HG02884 (cell line): Measurements from ENCODE around the gene RAD51B.

ENCODE experiments used
- ATAC-seq: cut with Tn5 transposase; IDR thresholded peaks from one replicate; pipeline ENCODE4 v1.9.1; 2021; ENCODE audit warnings: mild to moderate bottlenecking, moderate library complexity; ENCODE audit not compliant: unreplicated experiment

Gene RAD51B

DNA sequence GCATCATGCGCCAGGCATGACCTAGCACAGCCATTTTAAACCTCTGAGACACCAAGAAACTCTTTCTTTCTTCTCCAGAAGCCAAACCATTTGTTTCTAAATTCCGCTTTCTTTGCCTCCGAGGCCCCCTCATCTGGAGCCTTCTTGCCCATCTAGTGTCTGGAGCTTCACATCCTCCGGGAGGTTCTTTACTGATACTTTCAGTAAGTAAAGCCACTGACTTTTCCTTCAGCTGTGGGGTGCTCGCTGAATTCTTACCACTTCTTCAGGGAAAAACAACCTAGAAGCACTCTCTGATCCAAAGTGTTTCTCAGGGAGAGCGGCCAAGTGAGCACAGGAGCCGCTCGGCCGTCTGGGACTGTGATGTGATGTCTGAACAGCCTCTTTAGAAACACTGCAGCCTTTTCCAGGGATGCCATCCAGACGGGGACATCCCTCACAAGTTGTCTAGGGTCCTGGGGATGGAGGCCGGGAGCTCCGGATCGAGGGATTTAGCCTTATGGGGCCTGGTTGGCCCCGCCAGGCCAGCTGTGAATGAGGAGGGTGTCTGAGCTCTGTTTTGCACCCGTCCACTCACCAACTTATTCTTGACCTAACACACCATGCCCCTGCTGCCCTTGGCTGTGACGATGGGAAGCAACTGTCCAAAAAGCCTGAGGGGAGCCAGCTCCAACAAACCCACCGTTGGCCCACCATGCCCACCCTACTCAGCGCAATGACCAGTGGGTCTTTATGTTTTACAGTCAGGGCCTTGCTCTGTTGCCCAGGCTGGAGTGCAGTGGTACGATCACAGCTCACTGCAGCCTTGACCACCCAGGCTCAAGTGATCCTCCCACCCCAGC, 812.7 kb downstream of the RAD51B start:
- no peak for ATAC-seq

DNA sequence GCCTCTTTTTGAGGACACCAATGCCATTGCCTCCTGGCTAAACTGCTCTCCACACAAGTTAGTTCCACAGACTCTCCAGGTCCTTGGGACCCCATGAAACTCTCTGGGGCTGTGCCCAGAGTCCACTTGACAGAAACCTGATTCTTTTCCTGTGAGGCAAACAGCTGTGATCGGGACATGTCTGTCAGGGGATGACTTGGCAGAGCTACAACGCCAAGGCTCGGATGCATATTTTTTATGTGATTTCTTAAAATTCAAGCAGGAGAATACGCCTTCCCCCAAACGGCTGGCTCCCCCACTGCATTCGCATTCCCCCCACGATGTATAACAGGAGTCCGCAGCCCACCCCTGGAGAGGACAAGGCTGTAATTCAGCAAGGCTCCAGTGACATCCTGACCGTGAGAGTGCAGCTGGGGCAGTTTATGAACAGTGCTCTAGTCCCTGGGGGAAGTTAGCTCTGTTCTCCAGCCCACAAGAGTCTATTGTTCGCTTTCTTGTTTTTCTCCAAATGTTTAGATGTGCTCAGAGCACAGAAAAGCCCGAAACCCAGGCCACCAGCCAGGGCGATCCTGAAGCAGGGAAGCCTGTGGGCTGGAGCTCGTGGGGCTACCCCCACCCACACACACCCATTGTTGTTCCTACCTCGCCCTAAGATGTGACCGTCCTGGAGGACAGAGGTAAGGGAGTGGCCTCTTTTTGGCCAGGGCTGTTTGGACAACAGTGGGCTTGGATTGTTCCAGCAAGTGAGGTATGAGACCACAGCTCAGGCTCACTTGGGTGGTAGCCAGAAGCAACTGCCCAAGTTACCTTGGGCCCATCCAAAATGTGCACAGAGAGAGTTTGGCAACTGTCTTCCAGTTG, 813.8 kb downstream of the RAD51B start:
- no peak for ATAC-seq

- ATAC-seq = no peak
These were observed 814.8 kb downstream of the RAD51B start for GRCh38 chr14:68634332-68634731.

DNA sequence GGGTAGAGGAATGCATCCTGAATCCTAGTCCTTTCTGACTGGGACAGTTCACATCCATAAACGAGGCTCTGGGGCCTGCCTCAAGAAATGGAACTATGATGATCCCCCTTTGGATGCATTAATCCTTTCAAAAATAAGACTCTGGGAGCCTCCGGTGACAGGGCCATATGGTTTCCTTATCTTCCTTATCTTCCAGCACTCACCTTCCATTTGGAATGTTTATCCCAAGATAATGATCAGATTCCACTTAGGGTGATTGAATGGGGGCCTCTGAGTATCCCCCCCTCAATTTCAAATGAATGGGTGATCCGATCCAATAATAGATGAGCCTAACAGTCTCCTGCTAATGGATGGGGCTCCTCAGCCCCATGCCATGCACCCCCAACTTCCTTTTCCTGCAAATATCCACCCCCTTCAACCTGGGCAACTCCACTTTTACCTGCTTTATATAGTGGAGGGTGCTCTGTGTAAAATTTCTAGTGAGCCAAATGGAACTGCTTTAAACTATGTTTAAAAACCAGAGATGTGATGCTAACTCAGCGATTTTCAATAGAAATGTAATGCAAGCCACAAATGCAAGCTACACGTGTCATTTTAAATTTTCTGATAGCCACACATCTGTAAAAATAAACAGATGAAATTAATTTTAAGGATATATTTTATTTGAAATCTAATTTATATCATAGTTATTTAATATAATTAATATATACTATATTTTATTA, 815.5 kb downstream of the RAD51B start:
- no peak for ATAC-seq

DNA sequence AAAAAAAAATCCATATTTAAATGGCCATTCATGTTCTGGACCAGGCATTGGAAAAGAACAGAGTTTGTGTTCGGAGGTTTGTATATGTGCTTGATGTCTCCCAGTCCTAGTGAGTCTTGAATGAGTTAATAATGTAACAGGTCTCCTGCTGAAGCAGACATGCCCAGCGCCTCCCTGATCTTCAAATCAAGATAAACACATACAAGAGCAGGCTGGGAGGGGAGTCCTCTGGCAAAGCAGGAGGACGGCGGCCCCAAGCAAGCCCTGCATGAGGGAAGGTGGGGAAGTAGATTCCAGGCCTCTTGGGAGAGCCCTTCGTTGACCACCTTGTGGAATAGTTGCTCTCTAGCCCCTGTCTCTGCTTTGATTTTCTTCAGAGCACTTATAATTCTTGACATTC, 817.0 kb downstream of the RAD51B start:
- ATAC-seq = no peak

DNA sequence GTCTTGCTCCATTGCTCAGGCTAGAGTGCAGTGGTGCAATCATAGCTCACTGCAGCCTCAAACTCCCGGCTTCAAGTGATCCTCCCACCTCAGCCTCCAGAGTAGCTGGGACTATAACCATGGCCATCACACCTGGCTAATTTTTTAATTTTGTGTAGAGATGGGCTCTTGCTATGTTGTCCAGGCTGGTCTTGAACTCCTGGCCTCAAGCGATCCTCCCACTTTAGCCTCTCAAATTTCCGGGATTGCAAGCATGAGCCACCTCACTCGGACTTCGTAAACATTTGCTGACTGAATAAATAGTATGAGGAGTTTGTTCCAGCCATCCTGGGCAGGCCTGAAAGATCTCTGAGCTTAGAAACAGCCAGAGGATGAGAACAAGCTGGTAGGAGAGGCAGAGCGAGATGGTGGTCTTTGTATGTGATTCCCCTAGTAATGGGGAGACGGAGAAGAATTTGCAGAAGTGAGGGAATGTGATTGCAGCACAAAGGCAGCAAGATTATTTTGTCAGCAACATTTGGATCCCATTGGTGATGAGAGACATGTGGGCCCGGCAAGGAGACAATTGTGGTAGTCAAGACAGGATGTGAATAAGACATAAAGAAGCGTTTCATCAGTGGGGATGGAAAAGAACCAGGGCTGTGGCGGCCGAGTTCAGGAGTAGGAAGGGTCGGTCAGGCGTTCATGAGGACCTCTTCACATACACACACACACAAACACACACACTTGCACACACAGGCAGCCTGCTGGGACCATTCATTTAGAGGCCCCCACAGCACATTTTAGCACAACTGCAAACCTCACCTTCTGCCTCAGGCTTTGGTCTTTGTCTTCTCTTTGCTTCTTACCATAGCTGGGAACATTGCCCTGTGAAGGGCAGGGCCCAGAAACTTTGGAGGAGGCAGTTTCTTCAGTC, 817.8 kb downstream of the RAD51B start:
- ATAC-seq = no peak

- ATAC-seq = no peak
These were observed 818.8 kb downstream of the RAD51B start for GRCh38 chr14:68638141-68638999.

- ATAC-seq = no peak
These were observed 819.6 kb downstream of the RAD51B start for GRCh38 chr14:68639000-68639757.

GRCh38 chr14:68639758-68640574, 820.4 kb downstream of the RAD51B start:
- no peak for ATAC-seq

DNA sequence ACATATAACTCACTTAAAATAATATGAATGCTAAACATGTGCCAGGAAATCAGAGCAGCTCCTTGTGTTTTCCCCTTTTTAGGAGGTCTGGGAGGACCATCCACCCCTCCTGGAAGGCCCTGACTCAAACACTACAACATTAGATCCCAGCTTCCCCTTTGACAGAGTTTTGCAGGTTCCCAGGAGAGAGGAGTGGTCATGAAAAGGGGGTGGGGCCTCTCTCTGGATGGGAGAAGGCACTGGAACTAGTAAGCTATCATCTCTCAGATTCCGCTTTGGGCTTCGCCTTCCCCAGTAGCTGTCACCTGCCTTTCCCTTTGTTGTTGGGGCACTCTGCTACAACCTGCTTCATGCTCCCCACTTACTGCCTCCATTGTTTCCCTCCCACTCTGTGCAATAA, 824.1 kb downstream of the RAD51B start:
- ATAC-seq = no peak

- ATAC-seq = no peak
These were observed 824.5 kb downstream of the RAD51B start for GRCh38 chr14:68644101-68644500.

DNA sequence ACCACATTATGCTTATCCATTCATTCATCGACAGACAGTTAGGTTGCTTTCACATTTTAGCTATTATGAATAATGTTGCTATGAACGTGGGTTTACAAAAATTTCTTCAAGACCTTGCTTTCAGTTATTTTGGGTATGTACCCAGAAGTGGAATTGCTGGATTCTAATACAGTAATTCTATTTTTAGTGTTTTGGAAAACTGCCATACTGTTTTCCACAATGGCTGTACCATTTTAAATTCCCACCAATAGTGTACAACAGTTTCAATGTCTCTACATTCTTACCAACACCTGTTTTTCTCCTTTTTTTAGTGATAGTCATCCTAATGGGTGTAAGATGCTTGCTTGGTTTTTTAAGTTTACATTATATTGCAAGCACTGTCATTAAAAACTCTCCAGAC, 825.8 kb downstream of the RAD51B start:
- ATAC-seq = no peak

GRCh38 chr14:68649476-68650189, 830.1 kb downstream of the RAD51B start:
- ATAC-seq = no peak

- ATAC-seq = no peak
These were observed 830.9 kb downstream of the RAD51B start for GRCh38 chr14:68650404-68650994.

GRCh38 chr14:68651075-68651474, 831.5 kb downstream of the RAD51B start:
- no peak for ATAC-seq

GRCh38 chr14:68651652-68652432, 832.3 kb downstream of the RAD51B start:
- no peak for ATAC-seq
